ENCODE results near the gene ZBTB40. TPM values are rescaled to one million over a fixed set of nuclear protein-coding genes. Genes with fewer than 3 reads are reported as not detected.

Gene ZBTB40
- polyA plus RNA-seq, 4 donors: 17.0 to 24.3 (median 19.5) TPM

DNA sequence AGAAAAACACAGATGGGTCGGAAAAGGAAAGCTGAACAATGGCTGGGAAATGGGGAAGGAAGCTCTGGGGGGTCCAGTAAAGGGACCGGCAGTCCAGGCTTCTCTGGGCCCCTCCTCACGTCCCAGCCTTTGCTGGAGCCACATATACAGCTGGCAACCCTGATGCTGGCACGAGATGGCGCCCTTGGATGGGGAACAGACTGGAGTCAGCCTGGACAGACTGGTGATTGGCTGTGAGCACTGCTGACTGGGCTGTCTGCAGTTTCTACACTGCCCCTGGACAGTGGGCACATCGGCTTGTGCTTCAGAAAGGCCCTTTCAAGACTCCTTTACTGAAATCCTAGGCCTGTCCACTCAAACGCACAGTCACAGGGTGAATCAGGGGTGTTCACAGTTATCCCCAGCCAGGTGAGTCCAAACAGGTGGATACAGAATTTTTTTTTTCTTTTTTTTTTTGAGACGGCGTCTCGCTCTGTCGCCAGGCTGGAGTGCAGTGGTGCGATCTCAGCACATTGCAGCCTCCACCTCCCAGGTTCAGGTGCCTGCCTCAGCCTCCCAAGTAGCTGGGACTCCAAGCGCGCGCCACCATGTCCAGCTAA lies 31.1 kb upstream of the ZBTB40 start:
- peak in 3 of 4 donors; percentile 56 to 68 (median 64) for DNase-seq (ENCODE audit: low read depth in 4 of 4, low spot score in 2 of 4)

GRCh38 chr1:22426781-22427180 lies 24.9 kb upstream of the ZBTB40 start:
- DNase-seq (ENCODE audit: low read depth in 4 of 4, low spot score in 2 of 4): no peak

DNA sequence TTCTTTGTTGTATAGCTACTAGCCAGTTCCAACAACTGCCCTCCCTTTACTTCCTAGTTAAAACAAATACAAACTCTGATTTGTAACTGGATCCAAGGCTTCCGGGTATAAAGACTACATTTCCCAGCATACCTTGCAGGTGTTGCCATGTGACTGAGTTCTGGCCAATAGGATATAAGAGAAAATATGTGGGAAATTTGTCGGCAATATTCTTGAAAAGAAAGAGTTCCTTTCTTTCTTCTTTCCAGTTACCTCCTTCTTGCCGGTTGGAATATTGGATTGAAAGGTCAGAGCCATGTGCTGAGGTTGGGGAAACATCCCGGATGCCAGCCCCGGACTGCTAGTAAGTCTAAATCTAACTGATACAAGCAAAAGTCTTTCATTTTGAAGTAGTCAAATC lies 23.0 kb upstream of the ZBTB40 start:
- DNase-seq (ENCODE audit: low read depth in 4 of 4, low spot score in 2 of 4): no peak

- no peak for DNase-seq (ENCODE audit: low read depth in 4 of 4, low spot score in 2 of 4)
These were observed 19.7 kb upstream of the ZBTB40 start for GRCh38 chr1:22431965-22432364.

DNA sequence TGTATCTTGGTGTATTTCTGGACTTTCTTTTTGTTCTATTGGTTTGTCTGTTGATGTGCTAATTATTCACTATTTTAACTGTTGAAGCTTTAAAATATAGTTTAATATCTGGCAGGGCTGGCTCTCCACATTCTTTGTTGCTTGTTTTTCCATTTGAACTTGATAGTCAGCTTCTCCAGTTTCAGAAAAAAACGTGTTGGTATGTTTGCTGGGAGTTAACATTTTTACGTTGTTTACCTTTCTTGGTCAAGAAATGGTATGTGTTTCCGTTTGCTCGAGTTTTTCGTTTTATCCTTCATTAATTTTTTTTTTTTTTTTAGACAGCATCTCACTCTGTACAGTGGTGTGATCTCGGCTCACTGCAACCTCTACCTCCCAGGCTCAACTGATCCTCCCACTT lies 16.9 kb upstream of the ZBTB40 start:
- no peak for DNase-seq (ENCODE audit: low read depth in 4 of 4, low spot score in 2 of 4)

- DNase-seq (ENCODE audit: low read depth in 4 of 4, low spot score in 2 of 4): no peak
These were observed 14.7 kb upstream of the ZBTB40 start for GRCh38 chr1:22436948-22437347.

DNA sequence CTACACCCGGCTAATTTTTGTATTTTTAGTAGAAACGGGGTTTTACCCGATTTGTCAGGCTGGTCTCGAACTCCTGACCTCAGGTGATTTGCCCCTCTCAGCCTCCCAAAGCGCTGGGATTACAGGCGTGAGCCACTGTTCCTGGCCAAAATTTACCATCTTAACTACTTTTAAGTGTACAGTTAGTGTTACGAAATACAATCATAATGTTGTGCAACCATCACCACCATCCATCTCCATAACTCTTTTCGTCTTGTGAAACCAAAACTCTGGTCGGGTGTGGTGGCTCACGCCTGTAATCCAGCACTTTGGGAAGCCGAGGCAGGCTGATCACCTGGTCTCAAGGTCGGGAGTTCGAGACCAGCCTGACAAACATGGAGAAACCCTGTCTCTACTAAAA lies 14.1 kb upstream of the ZBTB40 start:
- DNase-seq (ENCODE audit: low read depth in 4 of 4, low spot score in 2 of 4): no peak

DNA sequence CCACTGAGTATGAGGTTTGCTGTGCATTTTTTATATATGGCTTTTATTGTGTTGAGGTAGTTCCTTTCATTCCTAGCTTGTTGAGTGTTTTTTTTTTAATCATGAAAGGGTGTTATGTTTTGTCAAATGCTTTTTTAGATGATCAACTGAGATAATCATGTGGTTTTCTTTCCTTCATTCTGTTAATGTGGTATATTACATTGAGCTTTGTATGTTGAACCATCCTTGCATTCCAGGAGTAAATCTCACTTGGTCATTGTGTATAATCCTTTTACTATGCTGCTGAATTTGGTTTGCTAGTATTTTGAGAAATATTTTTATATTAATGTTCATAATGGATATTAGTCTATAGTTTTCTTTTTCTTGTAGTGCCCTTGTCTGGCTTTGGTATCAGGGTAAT lies 11.1 kb upstream of the ZBTB40 start:
- DNase-seq (ENCODE audit: low read depth in 4 of 4, low spot score in 2 of 4): no peak

DNA sequence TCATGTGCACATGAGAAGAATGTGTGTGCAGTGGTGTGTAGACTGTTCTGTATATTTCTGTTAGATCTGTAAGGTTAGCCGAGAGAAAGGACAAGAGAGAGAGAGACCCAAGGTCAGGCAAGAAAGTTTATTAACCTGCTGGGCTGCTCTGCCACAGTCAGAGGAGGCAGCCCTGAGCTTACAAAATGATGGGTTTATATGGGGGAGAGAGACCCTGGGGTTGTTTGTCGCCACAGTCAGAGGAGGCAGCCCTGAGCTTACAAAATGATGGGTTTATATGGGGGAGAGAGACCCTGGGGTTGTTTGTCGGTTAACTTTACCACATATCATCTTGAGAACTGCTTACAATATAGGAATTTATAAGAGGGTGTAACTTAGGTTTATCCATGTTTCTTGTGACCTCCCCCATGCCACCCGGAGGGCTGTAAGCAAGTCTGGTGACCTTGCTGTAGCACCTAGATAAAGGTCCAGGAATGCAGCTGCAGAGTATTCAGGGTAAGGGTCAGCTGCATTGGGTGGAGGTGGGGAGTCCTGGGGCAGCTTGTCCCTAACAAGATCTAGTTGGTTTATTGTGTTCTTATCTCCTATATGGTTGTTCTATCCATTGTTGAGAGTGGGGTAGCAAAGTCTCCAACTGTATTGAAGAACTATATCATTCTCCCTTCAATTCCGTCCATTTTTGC lies 9.3 kb upstream of the ZBTB40 start:
- no peak for DNase-seq (ENCODE audit: low read depth in 4 of 4, low spot score in 2 of 4)

DNA sequence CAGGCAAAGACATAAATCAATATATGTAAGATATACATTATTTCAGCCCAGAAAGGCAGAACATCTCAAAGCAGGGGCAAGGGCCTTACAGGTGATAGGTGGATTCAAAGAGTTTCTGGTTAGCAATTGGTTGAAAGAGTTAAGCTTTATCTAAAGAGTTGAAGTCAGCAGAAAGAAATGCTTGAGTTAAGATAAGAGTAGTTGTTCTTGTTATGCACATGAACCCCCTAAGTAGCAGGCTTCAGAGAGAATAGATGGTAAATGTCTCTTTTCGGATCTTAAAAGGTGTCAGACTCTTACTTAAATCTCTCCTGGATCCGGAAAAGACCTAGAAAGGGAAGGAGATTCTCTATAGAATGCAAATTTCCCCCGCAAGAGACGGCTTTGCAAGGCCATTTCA lies 8.3 kb upstream of the ZBTB40 start:
- DNase-seq (ENCODE audit: low read depth in 4 of 4, low spot score in 2 of 4): no peak

DNA sequence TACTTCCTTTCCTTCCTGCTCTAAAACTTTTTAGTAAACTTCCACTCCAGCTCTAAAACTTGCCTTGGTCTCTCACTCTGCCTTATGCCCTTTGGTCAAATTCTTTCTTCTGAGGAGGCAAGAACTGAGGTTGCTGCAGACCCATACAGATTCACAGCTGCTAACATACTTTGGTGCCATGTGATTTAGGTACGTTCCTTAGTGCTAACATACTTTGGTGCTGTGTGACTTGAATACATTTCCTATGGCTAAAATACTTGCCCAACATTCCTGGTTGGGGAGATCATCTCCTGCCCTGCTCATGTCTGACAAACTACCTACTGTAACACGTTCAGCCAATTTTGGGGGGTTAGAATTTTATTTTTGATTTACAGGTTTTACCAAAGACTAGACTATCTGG lies 6.8 kb upstream of the ZBTB40 start:
- no peak for DNase-seq (ENCODE audit: low read depth in 4 of 4, low spot score in 2 of 4)

GRCh38 chr1:22447621-22448111 lies 4.0 kb upstream of the ZBTB40 start:
- DNase-seq (ENCODE audit: low read depth in 4 of 4, low spot score in 2 of 4): no peak

GRCh38 chr1:22449636-22450035 lies 2.0 kb upstream of the ZBTB40 start:
- no peak for DNase-seq (ENCODE audit: low read depth in 4 of 4, low spot score in 2 of 4)

DNA sequence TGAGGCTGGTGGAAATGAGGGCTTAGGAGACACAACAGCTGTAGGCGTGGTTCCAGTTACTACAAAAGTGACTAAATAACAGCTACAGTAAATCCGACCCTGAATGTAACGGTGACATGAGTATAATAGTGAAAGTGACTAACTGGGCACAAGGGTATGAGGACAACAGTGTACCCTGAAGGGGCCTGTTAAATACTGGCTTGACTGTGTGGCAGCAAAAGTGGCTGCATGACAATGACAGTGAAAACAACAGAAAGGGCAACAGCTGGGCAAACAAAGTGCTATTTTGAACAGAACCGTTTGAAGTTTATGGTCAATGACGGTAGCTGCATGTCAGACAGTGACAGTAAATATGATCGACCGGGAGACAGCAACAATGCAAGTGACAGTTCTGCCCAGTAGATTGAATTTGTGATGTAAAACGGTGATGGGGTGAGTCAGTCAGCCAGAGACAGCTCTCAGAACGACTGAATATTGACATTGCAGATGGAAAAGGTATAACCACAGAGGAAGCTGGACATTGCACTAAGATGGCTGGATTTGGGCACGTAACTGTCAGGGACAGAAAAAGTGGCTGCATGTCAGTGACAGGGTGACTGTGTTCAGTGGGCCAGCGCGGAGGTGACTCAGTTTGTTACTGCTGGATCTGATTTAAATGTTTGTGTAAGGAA lies 1.2 kb upstream of the ZBTB40 start:
- DNase-seq (ENCODE audit: low read depth in 4 of 4, low spot score in 2 of 4): no peak

DNA sequence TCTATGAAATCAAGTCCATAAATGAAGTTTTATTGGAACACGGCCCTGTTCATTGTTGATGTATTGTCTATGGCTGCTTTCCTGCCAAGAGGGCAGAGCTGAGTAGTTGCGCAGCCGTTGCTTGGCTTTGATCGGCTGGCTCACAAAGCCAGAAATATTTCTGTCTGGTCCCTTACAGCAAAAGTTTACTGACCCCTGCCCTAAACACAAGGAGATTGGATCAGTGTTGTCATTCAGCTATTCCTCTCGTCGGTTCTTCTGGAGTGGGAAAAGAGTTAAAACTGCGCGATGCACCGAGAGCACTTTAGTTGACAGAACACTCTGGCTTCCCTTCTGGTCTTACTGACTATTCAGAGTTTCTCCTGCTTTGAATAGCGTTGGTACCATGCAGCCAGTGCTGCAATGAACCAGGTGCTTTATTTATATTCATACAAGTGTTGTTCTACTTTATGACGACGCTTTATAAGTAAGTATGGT lies 868 bp downstream of the ZBTB40 start:
- DNase-seq (ENCODE audit: low read depth in 4 of 4, low spot score in 2 of 4): peak in 1 of 4 donors; percentile 81

DNA sequence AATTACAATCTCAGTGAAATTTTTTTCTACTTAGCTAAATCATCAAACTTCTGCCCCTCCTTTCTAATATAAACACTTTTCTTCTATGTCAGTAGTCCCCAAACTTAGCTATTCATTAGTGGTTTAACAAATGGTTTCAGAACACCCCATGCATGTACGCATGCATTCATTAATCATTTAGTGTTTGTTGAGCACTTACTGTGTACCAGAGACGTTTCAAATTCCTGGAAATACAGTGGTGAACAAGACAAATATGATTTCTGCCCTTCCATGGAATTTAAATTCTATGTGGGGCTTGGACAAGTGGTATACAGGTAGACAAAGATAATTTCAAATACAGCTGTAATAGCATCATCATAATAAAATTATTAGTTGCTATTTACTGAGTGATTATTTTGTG lies 1.5 kb downstream of the ZBTB40 start:
- no peak for DNase-seq (ENCODE audit: low read depth in 4 of 4, low spot score in 2 of 4)

DNA sequence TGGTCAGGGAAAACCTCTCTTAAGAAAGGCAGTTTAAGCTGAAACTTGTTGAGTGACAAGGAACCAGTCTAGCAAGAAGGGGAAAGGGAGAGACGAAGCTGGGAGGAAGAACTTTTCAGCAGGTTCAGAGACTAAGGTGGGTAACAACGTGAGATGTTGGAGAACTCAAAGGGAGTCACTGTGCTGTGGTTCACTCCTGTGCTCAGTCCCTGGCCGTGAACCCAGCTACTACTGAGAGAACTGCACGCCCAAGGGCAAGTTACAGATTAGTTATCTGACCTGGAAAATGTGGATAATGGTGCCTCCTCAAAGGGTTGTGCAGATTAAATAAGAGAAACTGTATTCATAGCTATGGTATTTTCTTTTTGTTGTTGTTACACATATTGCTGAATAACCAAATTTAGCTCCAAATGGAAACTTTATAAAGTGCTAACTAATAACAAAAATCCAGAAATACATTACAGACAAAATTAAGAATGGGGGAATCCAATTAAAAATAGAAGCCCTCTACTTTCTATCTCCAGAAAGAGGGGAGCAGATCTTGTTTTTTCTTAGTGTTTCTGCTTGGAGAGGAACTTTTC lies 2.9 kb downstream of the ZBTB40 start:
- DNase-seq (ENCODE audit: low read depth in 4 of 4, low spot score in 2 of 4): no peak

- DNase-seq (ENCODE audit: low read depth in 4 of 4, low spot score in 2 of 4): peak in 2 of 4 donors; percentile 34 to 49
These were observed 5.7 kb downstream of the ZBTB40 start for GRCh38 chr1:22457345-22457744.

GRCh38 chr1:22457836-22458235 lies 6.2 kb downstream of the ZBTB40 start:
- DNase-seq (ENCODE audit: low read depth in 4 of 4, low spot score in 2 of 4): no peak

DNA sequence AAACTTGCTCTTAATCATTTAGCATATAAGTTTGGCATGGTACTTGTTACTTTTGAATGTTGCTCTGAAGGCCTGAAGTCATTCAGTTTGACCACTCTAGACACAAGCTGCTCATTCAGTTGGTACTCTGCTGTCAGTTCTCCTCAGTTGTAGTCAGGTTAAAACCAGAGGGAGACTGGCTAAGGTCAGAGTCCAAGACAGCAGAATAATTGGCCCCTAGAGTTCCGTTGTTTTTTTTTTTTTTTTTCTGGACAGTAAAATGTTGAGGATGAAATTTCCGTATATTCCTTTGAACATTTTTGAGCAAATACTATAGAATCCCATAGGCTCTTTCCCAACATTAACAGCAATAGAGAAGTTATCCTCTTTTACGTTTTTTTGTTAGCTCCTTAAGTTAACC lies 9.4 kb downstream of the ZBTB40 start:
- no peak for DNase-seq (ENCODE audit: low read depth in 4 of 4, low spot score in 2 of 4)
